NCI-H82 treated with DMSO at 0.1 percent for 48 hours (cell line): ENCODE measurements around the gene C19orf12.
"Not testable (repeated sequence)": the region's sequence is repeated elsewhere in the genome, so short reads cannot be mapped to it uniquely, and the experiment has no call there.

Experiments used
- DNase-seq: peaks from one replicate; lab custom pipeline; 2025; ENCODE audit not compliant: unreplicated experiment; lab: John Stamatoyannopoulos, UW

The C19orf12 gene

GRCh38 chr19:29731331-29731850 lies 16.3 kb upstream of the C19orf12 start:
- DNase-seq: no peak

DNA sequence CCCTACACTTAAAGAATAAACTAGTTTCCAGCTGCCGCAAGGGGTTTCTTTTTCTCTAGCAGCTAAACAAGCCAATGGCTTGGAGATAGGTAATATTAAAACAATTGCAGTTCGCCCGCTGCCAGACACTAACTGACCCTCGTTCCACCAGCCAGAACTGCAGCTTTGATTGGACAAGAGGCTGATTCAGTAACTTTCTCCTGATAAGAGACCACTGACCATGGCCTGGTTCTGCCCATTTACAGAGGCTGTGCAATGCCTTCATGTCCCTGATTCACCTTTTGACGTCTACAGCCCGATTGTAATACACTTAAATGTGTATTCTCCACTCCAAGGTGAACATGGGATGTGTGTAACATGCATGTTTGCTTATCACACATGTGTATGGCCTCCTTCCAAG lies 12.8 kb upstream of the C19orf12 start:
- DNase-seq: no peak

GRCh38 chr19:29724746-29725145 lies 9.7 kb upstream of the C19orf12 start:
- no peak for DNase-seq

DNA sequence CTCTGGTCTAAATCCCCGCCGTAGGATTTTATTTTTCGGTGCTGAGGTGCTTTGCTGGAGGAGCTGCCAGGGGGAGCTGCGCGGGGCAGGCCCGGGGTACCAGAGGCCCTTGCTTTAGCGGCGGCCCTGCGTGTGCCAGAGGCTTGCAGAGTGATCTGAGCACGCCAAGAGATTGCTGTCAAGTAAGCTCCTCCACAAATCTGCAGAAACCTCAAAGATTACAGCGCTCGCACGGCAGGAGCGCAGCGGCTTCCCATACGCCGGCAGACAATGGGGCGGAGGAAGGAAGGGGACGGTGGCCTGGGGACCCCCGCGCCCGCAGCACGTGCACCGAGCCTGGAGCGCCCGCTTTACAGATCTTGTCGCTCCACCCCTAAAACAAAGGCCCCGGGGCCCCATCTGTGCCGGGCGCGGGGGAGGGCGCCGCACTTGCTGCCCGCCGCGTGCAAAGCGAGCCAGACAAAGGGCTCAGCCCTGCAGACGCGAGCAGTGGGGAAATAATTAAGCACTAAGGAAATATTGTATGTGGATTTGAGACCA lies 9.1 kb upstream of the C19orf12 start:
- DNase-seq: no peak

- DNase-seq: no peak
These were observed 2.0 kb upstream of the C19orf12 start for GRCh38 chr19:29717051-29717450.

DNA sequence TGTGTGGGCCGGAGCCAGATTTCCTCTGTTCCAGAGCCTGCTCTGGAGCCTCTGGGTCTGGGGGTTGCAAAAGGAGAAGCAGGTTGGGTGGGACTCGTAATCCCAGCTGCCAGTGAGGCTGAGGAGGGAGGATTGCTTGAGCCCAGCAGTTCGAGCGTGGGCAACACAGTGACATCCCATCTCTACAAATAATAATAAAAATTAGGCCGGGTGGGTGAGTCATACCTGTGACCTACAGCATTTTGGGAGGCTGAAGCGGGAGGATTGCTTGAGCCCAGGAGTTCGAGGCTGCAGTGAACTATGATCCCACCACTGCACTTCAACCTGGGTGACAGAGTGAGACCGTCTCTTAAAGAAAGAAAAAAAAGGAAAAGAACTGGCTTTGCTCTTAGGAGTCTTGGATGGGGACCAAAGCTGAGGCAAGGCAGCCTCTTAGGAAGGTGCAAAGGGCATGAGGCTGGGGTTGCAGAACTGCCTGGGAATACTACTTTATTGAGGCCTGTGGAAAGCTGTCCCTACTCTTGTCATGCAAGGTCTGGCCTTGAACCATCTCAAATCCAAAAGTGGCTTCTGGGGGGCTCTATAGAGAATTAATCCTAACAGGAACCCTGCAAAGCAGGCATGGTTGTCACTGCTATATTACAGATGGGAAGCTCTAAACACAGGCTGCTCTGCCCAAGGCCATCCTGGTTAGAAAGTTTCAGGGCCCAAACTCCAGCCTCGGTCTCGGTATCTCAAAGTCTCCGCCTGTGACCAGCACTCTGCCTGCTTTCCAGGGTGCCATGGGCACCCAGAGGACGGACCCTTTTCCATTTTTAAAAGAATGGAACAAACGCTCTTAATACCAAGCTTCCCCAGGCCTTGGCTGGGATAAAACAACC lies 880 bp upstream of the C19orf12 start:
- no peak for DNase-seq

GRCh38 chr19:29714371-29714952 lies 599 bp downstream of the C19orf12 start:
- DNase-seq: no peak

GRCh38 chr19:29712744-29713516 lies 2.1 kb downstream of the C19orf12 start:
- DNase-seq: no peak

DNA sequence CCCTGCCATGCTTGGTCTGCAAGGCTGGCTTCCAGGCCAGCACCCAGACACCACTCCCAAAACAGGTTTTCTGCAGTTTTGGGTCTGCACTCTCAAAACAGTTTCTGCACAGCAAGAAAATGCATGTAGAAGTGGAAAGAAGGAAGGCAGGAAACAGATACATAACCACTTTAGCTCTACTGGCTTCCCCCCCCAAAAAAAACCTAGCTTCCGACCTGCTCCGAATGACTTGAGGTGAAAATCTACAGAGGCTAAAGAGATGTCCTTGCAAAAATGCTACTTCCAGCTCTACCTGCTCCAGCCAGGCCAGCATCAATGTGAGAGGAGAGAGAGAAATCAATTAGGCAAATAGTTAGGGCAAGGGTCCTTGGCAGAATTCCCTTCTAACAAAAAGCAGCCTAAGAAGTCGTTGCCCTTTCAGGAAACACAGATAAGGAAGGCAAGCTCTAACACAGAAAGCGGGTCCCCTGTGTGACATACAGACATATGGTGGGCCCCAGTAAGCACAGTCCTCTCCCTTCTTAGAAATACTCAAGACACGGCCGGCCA lies 3.4 kb downstream of the C19orf12 start:
- DNase-seq: no peak

- DNase-seq: not testable (repeated sequence)
These were observed 5.6 kb downstream of the C19orf12 start for GRCh38 chr19:29709440-29709798.

GRCh38 chr19:29708554-29709439 lies 6.3 kb downstream of the C19orf12 start:
- DNase-seq: no peak

- no peak for DNase-seq
These were observed 8.4 kb downstream of the C19orf12 start for GRCh38 chr19:29706635-29707034.

GRCh38 chr19:29705706-29706105 lies 9.4 kb downstream of the C19orf12 start:
- no peak for DNase-seq

GRCh38 chr19:29704562-29705558 lies 10.2 kb downstream of the C19orf12 start:
- DNase-seq: no peak

DNA sequence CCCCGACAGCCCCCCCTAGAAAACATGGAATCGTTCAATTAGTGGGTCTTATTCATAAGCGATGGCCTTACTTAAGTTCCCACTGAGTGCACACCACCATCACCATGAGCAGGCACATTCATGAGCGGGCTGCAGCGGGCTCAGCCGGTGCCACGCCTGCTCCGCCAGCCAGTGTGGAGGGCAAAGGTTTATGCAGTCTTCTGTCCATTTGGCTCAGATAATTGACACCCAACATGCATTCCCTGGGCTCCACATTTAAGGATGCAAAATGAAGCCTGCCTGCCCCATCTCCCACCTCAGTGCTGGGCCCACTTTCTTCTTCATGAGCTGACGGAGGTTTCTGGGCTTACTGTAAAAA lies 12.1 kb downstream of the C19orf12 start:
- DNase-seq: no peak

DNA sequence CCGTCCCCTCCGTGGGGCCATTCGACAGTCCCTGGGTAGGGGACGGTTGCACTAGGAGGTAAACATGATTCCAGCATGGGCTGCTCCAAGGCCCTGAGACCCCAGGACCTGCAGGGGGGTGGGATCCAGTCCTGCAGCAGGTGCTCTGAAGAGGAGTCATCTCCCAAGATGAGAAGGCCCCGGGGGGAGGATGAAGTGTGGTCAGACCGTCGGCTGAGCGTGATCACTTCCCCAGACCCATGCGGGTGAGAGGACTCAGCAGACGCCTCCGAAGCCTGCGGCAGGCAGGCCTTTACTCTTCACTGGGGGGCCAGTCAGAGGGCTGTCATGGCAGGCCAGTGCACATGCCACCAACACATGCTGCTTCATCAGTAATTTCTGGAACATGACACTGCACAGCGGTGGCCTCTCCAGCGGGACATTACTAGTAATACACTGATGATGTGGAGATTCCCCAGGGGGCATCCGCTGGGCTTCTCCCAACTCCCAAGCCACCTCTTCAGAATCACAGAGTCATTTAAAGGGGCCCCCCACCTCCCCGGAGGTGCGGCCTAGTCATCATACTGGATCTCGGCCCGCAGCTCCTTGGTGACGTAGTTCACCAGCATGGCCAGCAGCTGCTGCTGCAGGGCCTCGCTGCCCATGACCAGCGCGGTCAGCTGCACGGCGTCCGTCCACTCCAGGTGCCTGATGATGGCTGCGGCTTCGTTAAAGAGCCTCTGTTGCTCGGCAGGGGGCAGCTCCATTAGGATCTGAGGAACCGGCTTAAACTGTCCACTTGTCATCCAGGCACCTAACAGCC lies 12.7 kb downstream of the C19orf12 start:
- no peak for DNase-seq

DNA sequence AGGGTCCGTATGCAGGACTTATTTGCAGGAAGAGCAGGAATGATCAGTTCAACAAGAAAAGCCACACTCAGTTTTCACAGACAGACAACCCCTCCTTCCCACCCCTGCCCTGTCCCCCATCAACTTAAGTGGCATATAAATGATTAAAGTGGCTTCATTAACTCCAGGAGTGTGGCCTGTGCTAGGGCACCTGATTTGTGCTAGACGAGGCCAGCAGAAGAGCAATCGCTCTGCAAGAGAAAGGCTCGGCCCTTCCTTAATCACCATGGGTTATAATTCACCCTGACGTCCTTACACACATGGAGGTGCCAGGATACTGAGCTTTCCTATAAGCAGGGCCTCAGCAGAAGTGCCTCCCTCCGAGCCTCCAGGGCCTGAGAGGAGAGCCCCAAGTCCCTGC lies 14.6 kb downstream of the C19orf12 start:
- no peak for DNase-seq

DNA sequence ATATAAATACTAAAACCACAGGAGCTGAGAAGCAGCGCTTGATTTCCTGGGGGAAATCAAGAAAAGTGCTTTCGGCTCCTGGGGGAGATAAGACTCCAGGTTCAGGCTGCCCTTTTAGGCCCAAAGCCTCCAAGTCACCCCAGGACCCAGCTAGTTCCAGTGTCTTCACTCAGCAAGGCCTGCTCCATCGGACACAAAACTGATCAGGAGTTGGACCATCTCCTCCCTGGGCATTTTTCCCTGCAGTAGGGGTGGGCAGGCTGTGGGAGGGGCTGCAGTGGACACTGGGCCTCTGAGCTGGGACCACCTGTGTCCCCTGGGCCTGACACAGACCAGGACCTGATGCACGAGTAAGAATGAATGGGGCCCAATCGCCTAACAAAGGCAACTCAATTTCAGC lies 15.2 kb downstream of the C19orf12 start:
- no peak for DNase-seq
